HG02642 (cell line): ENCODE data around the gene ALDH3A1.
A peak's percentile ranks its signal among the peaks of the same experiment; 100 is the strongest.
"Not testable (repeated sequence)": the region's sequence is repeated elsewhere in the genome, so short reads cannot be mapped to it uniquely, and the experiment has no call there.

Source experiments
- ATAC-seq: cut with Tn5 transposase; IDR thresholded peaks from one replicate; pipeline ENCODE4 v1.9.1; 2021; ENCODE audit warnings: mild to moderate bottlenecking; ENCODE audit not compliant: unreplicated experiment, poor library complexity

ALDH3A1 gene

DNA sequence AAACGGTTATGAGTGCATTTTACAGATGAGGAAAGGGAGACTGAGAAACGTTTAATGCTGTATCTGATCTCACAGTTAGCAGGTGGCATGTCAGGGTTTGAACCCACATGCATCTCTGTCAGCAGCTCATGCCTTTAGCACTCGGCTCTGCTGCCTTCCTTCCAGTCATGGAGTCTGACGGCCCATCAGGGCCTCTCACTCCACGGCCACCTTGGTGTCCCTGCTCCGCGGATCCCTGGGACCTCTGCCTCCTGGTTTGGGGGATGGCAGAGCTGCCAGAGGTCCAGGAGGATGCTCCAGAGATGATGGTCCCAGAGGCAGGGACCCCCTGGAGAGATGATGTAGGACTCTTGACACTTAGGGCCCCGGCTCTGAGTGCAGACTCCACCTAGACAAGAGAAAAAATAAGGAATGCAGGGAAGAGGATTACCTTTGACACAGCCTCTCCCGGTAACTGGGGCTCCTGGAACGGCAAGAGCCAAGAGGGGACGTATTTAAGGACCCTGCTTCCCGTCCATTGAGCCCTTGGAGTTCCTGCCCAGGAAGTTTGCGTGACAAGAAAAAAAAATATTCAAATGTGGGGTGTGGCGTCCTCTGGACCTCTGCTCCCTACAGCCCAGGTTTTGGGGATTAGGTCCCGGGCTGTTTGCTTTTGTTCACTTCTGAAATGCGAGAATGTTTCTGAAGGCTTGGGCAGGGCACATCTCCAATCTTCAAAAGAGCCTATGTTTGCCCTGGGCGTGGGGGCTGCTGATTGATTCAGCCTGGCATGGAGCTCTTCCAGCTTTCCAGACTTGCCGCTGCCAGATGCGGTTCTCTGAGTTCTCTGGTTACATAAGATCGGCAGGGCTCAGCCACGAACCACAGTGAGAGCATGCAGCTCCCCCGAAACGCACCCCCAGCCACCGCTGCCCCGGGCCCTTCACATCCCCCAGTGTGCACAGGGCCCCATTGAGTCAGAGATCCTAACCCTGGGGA is at the start of gene ALDH3A1:
TSS of gene ALDH3A1 (minus strand) at position 470 of the 978 bp plus-strand sequence. CDS start 3,169 bp downstream, outside the sequence.
- ATAC-seq, result no peak

DNA sequence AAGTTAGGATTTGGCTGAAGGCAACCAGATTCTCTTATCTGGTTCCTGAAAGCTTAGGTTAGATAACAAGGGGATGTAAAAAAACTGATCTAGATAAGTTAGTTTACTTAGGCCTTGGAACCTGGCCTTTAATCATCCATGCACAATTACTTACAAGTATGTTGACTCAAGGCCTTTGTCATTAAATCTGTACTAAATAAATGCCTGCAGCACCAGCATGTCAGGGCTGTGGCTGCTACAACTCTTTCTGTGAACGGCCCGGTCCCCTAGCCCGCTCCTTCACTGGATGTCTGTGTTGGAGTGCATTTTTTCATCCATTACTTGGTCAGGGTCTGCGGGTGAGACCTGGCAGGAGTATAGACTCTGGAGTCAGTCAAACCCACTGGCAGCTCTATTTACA is 48.4 kb upstream of the ALDH3A1 start:
- no peak for ATAC-seq

DNA sequence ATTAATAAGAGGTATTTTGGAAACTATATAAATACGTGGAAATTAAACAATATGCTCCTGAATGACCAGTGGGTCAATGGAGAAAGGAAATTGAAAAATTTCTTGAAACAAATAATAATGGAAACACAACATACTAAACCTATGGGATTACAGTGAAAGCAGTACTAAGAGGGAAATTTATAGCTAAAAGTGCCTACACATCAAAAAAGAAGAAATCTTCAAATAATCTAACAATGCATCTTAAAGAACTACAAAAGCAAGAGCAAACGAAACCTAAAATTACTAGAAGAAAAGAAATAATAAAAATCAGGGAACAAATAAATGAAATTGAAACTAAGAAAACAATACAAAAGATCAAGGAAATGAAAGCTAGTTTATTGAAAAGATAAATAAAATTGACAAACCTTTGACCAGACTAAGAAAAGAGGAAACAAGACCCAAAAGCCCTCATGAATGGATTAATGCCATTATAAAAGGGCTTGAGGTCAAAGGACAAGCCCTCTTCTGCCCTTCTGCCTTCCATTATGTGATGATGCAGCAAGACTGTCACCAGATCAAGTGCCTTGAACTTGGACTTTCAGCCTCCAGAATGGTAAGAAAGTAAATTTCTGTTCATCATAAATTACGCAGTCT is 43.9 kb upstream of the ALDH3A1 start:
- no peak for ATAC-seq

DNA sequence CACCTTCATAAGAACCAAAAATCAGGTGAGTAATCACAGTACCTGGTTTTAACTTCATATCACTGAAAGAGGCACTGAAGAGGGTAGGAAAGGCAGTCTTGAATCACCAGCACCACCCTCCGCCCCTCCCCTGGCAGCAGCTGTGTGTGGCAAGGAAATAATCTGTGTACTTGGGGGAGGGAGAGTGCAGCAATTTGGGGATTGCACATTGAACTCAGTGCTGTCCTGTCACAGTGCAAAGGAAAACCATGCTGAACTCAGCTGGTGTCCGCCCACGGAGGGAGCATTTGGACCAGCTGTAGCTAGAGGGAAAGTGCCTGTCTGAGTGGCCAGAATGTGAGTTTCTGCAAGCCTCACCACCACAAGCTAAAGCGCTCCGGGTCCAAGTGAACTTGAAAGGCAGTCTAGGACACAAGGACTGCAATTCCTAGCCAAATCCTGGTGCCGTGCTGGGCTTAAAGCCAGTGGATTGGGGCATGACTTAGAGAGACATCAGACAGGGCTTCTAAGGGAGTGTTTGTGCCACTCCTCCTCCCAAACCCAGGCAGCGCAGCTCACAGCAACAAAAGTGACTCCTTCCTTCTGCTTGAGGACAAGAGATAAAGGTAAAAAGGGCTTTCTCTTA is 39.7 kb upstream of the ALDH3A1 start:
- ATAC-seq, result no peak

- ATAC-seq, result no peak
Measured at GRCh38 chr17:19785854-19786253, 37.8 kb upstream of the ALDH3A1 start.

- ATAC-seq, result no peak
Measured at GRCh38 chr17:19781488-19782458, 33.7 kb upstream of the ALDH3A1 start.

DNA sequence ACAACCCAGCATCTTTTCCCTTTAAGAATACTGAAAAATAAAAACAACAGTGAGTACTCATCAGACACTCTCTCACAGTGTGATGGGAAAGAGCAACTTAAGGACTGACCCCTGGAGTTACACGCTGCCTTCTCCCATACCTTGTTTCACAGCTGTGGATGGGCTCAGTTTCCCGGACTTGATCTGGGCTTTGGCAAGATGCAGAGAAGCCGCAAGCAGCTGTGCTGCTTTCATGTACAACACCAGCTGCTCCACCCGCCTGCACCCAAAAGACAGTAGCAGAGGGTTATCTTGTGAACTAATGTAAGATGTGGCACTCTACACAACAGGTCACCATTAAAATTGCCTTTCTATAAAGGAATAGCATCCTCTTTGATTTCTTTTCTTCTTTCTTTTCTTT is 32.7 kb upstream of the ALDH3A1 start:
- no peak for ATAC-seq

- no peak for ATAC-seq
Measured at GRCh38 chr17:19773534-19773933, 25.4 kb upstream of the ALDH3A1 start.

DNA sequence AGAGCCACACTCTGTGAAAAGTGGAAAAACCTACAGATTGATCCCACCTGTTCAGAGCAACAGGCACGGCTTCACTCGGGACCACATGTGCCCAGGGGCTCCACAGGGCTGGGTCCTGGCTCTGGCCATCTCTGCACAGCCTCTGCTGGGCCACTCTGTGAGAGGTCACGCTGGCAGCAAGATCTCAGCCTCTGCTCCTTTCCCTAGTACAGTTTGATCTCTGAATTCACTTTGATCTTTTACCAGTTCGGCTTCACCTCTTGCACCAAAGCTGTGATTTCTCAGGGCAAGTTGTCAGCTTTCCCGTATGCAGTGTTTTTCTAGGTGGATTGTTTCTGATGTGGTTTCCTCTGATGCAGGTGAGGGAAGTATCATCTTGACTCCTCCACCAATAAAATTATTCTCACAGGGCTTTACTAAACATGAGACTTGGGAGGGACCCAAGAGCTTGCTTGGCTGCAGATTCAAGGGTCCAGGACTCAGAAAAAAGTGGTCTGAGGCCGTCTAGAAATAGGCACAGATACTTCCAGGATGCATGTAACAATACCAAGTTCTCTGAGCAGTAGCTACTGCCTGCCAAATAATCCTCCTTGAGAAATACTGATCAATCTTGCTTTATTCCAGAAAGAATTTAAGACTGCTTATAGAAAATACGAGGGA is 24.0 kb upstream of the ALDH3A1 start:
- ATAC-seq, result no peak

- no peak for ATAC-seq
Measured at GRCh38 chr17:19770985-19771735, 23.1 kb upstream of the ALDH3A1 start.

DNA sequence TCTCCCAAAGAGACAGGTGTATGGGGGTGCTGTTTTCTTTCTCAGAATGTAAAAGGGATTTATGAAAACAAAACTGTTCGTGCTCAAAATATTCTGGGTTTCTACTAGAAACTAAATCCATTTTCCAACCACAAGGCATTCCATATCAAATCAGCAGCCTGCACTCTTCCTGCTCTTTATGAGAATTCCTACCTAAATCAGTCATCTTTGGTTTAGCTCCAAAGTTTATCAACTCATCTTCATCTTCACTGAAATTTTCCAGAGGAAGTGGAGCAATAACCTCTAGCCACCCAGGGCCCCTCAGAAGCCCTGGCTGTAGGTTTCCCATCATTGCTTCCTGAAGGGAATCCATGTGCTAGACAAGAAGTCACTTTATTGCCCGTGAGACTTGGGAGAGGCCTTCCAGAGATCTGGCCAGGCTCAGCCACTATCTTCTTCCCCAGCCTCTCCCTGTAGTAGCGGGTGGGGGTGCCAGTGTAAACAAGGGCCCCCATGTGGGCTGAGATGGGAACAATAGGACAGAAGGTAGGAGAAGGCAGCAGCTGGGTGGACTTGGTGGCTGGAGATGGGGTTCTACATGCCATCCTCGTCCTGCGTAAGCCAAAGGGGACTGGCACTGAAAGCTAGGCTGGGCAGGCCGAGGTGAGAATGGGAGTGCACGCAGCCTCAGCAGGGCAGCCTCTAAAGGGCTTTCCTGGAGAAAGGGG is 22.0 kb upstream of the ALDH3A1 start:
- ATAC-seq, result no peak

DNA sequence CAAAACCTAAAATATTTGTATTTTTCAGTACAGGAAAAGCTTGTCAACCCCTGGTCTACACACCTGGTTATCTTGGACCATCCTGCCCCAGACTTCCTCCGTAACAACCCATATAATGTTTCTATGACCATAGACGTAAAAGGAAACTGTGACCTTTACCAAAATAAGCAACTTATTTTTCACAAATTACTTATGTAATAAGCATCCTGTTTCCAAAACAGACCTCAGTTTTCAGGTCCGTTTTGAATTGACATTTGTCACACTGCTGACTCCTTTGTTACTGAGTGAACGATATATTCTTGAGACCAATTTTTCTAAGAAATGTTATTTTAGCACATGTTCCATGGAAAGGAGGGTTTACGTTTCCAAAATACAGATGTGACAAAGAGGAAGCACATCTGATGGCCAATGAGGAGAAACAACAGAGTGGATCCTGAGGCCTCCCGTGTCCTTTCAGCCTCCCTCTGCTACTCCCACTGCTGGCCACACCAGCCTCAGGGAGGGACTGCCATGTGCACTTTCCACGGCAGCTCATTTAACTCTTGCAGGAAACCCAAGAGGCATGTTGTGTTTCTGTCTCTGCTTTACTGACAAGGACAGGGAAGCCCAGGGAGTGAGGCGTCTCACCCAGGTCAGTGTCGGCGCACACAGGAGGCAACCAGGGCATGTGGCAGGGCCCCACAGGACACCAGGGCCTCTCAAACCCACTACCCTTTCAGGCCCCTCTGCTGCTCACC is 20.1 kb upstream of the ALDH3A1 start:
- no peak for ATAC-seq

DNA sequence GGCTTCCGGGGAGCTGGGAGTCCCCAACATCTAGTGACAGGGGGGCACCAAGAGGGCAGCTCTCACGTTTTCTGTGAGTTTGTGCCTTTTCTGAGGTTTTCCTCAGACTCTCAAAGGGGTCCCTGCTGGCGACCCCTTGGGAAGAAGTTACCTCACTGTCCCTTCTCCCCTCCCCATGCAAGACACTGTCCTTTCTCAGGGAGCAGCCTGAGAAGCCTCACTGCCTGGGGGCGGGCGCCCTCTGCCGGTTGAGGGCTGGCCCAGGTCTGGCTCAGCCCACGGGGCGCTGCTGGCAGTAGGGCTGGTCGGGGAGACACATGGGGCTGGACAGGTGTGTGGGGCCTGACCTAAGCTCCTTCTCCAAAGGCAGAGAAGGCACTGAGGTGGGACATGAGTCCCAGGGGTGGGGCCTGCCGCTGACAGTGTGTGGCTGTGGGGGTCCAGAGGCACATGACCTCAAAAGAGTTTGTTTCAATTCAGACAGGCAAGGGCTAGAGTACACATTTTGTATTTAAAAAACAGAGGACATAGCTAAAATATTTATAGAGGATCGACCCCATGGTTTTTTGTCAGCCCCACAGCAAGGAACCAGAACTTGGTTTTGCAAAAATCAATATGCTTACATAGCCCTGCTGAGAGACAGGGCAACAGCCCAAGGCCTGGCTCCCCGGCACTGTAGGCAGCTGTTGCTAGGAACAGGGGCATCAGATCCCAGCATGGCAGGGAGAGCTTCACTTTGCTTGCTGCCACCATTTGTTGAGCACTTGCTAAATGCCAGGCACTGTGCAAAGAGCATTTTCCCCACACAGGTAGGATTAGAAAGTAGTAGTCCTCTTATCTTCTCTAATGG is 18.5 kb upstream of the ALDH3A1 start:
- ATAC-seq, result peak; percentile 70

DNA sequence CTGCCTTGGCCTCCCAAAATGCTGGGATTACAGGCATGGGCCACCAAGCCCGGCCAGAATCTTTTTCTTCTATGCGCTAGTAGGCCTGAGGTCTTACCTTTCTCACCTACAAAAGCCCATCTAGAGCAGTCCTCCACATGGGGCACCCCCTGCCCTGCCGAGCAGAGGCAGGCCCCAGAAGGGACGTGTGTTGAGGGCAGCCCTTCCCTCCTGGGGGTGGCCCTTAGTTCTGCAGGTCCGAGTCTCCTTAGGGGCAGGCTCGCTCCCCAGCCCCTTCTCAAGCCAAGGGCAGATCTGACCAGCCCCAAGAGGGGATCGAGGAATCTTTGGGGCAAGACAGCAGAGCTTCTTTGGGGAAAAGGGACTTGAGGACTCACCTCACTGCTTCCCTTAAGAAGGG is 17.9 kb upstream of the ALDH3A1 start:
- no peak for ATAC-seq

DNA sequence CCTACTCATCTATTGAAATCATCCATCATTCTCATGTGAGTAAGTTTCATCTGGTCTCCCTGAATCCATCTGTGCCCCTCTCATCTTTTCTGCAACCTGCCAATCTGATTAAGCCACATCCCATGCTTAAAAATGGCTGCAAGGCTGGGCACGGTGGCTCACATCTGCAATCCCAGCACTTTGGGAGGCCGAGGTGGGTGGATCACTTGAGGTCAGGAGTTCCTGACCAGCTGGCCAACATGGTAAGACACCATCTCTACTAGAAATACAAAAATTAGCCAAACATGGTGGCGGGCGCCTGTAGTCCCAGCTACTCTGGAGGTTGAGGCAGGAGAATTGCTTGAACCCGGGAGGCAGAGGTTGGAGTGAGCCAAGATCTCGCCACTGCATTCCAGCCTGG is 15.9 kb upstream of the ALDH3A1 start:
- not testable (repeated sequence) for ATAC-seq

- no peak for ATAC-seq
Measured at GRCh38 chr17:19763416-19763815, 15.3 kb upstream of the ALDH3A1 start.
